Measurements from ENCODE around the gene ADGRF3. TPM values are rescaled to one million over a fixed set of nuclear protein-coding genes. Genes with fewer than 3 reads are reported as not detected.
A peak's percentile ranks its signal among the peaks of the same experiment; 100 is the strongest.
"Not testable (repeated sequence)": the region's sequence is repeated elsewhere in the genome, so short reads cannot be mapped to it uniquely, and the experiment has no call there.

Gene ADGRF3
- total RNA-seq, 1 donor from 2014 or later, result 0.10 TPM

DNA sequence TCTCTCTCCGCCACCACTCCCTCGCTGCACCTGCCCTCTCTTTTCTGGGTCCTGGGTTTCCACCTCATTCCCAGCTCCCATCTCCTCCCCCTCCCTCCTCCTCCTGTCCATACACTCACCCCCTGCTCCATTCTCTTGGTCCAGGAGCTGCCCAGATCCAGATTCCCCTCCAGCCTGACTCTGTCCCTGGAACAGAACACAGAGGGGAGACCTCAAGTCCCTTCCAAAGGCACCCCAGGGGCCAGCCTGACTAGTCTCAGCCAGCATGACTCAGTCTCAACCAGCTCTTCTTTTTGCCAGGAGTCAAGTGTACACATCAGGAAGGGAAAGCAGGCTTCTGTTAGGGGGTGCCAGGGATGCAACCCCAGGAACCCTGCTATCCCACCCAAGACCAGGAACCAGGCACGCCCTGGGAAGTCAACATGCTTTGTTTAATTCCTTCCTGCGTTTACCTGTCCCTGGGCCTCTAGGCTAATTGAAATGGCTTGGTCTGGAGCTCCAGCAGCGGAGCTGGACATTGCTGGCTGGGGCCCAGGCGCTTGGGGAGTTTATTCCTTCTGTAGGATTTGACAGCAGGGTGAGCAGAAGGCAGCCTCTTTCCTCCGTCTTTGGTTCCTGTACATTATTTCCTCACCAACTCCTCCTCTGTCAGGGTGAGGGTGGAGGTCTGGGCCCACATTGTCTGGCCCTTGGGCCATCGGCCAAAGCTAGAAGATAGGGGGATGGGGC is 29.0 kb downstream of the ADGRF3 start:
- no peak for DNase-seq (ENCODE audit: low read depth)

DNA sequence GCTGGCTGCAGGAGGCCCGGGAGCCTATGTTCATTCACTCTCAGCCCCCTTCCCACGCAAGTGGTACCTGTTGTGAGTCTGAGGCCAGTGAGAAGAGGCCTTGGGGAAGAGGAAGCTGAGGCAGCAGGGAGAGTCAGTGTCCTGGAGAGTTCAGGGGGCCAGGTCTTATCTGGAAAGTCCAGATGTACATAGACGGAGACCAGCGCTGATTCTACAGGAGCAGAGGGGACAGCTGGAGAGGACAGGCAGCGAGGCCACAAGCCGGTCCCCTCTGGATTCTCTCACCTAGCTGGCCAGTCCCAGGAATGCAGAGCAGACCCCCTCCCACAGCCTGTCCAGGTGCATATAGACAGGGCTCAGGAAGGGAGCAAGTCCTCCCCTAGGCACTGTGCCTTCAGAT is 29.7 kb downstream of the ADGRF3 start:
- DNase-seq (ENCODE audit: low read depth), result no peak

DNA sequence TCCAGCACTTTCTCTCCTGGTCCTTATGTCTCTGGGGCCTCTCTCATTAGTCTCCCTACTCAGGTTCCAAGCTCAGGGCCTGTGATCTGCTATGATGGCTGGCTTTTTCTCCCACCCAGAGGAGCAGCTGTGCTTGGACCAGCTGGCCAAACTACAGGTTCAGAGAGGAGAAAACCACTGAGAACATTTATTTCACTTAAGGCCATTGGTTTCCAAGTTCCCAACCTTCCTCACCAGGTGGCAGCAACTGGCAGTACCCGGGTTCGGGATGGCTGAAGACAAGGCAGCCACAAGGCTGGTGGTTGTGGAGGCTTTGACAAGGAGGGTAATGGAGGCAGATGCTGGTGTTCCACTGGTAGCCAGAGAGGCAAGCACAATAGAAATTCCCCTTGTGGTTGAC is 30.5 kb downstream of the ADGRF3 start:
- DNase-seq (ENCODE audit: low read depth), result peak; percentile 20

DNA sequence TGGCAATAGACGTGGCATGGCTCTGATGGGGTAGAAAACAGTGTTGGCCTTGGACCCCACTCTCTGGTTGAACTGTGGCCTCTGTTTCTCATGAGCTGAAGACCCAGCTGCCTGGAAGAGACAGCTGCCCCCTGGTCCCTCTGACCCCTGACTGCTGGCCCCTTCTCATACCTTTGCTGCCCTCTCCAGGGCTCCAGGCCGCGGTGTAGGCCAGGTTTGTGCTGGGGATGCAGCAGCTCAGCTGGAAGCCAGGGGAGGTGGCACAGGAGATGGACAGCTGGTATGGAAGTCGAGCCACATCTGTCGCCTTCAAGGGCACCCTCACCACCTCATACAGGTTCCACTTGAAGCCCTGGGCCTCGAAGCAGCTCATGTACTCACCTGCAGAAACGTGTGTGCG is 32.3 kb downstream of the ADGRF3 start:
- no peak for DNase-seq (ENCODE audit: low read depth)

DNA sequence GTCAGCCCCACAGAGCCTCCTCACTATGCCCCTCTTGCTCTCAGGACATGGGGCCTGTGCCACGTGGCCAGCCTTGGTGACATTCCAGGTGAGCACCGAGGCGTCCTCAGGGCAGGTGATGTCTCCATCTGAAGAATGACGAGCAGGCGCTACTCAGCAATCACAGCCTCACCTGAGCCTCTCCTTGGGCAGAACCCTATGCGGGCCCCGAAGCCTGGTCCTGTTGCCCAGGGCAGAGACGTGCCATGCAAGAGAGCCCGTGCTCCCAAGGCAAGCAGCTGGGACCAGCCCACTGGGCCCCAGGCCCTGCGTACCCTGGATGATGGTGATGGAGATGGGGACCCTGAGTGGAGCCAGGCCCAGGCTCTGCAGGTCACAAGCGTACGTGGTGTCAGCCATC is 33.1 kb downstream of the ADGRF3 start:
- no peak for DNase-seq (ENCODE audit: low read depth)

DNA sequence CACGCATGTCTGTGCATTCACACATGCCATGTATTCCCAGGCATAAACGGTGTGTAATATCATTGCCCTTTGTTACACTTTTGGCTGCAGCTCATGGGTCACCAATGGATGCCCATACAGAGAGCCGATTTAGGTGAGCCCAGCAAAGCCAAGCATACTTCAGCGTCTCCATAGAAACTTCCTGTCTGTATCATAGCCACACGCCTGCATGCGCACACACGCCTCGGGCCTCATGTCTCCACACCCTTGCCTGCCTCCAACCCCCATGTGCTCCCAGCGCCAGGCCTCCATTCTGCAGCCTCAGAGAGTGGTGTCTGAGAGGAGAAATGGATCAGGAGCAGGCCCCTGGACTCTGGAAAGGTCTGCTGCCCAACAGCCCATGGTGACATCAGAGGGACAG is 34.1 kb downstream of the ADGRF3 start:
- DNase-seq (ENCODE audit: low read depth), result no peak

DNA sequence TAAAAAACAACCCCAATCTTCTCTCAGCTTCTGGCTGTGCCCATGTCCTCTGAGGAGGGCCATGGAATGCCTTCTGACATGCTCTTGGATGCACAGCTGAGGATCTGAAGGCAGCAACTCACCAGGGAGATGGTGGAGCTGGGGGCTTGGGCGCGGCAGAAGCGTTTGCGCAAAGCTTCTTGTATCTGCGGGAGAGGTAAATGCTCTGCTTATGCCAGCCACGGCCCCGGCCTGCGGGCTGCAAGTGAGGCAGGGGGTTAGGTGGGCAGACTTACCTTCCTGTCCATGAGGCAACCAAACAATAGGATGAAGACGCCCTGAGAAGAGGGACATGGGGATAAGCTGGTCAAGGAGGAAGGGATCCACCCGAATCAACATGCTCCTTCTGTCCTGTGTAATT is 36.7 kb downstream of the ADGRF3 start:
- no peak for DNase-seq (ENCODE audit: low read depth)

DNA sequence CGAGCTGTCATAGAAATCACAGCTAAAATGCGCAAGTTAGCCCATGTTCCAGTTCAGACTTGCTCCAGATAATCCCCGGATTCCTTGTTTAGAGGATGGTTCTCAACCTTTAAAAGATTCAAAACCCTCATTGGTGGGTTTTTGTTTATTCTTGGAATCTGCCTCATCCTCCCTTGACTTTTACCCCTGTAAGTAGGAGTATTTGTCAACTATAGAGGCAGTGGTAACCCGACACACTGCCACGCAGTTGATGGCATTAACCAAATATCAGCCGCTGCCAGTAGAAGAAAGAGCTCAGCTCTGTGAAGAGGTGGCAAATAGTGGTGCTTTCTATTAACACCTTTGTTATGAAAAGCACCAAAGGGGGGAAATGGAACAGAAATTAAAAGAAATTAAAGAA is 41.0 kb downstream of the ADGRF3 start:
- DNase-seq (ENCODE audit: low read depth), result no peak

DNA sequence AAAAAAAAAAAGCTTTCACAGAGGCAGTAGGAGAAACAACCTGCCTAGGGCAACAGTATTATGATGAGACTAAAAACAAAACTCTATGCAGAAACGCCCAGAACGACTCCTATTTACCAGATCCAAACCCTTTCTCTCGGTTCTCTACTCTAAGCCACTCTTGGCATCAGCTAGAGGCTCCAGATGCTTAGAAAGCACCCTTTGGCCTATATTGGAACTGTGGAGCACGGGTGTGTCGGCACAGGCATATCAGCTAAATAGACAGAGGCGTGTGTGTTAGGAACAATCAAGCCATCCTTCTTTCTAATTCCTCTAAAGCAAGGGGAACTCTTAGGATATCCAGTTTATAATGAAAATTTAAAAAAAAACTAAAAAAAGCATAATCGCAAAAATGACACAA is 41.5 kb downstream of the ADGRF3 start:
- not testable (repeated sequence) for DNase-seq (ENCODE audit: low read depth)

DNA sequence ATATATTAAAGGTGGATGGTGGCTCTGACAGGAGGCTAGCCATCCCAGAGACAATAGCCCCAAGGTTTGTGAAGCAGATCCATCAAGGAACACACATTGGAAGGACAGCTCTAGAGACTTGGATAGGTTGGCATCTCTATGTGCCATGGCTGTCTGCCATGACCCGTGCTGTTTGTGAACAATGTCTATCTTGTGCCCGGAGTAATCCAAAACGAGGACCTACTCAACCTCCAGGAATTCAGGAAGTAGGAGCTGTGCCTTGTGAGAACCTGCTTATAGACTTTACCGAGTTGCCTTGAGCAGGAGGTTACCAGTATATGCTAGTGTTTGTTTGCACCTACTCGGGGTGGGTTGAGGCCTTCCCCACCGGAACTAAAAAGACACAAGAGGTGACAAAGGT is 43.7 kb downstream of the ADGRF3 start:
- peak; percentile 23 for DNase-seq (ENCODE audit: low read depth)

DNA sequence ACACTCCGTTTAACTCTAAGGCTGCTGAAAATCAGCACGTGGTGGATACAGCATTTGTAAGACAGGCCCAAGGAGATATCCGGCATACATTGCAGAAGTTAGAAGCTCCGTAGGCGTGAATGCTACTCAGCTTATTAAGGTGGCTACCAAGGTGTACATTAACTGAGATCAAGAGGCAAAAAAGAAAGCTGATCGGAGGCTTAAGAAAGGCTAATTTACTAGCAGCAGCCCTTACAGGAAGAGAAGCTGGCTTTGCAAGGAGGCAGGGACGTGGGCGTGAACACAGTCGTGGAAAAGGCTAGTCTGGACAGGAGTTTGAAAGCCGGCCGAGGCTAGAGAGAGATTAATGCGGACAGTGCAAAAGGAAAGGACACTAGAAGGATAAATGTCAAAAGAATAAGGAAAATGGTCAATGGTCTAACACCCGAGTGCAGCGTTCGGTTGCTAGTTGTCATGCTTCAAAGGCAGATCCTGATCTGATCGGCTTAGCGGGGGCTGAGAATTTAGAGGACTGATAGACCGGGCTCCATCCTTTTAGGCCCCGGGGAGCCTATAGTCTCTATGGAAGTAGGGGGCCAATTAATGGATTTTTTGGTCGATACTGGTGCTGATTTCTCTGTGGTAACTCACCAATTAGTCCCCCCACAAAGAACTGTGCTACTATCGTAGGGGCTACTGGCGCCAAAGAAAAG is 46.2 kb downstream of the ADGRF3 start:
- peak; percentile 45 for DNase-seq (ENCODE audit: low read depth)

DNA sequence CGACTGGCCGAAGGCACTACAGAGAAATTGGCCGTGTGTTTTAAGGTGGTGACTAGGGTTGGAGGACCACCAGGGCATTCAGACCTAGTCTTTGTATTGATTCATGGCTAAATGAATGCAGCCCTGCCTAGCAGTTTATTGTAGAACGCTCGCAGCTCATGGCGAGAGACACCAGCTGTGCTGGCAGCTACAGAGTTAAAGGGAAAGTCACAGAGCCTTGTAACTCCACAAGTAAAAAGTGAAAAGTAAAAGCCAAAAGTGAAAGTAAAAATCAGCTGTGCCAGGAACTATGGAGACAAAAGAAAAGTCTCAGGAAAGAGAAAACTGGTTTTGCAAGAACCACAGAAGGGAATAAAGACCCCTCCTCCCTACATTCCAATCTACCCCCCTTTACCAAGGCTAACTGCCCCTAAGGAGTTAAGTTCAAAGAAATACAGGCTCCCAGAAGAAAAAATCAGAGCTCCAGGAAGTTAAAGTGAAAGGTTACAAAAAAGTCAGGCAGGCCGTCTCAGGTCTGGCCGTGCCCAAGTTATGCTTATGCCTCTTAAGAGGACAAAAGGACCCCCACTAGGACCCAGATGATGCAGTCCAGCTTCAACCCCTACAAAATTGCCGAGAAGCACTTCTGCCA is 47.0 kb downstream of the ADGRF3 start:
- peak; percentile 77 for DNase-seq (ENCODE audit: low read depth)

DNA sequence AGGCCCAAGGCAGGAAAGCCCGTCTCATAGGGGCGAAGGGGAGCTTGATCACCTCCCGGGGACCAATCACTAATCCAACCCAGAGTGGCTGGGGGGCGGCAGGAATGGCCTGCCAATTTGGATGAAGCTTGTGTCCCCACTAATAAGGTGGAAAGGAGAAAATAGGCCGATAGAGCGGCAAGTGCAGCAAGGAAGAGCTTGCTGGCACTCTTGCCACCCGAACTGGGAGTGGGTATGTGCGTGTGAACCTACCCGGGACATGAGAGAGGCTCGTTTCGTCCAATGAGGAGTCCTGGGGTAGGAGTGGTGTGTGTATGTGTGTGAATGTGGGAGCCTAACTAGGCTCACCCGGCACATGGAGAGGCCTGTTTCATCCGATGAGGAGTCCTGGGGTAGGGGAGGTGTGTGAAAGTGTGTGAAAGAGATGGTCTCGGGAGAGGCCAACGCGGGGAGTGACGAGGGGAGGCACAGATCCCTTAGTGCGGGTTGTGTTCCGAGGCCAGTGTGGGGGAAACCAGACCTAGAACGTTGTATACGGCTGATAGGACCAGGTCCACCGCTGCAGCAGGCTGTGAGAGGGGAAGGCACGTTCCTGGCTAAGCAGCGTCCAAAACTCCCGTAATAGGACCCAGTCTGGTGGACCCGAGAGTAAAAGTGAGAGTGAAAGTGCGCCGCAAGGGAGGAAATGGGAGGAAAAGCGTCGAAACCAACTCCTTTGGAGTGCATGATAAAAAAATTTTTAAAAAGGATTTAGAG is 47.8 kb downstream of the ADGRF3 start:
- DNase-seq (ENCODE audit: low read depth), result peak; percentile 59

DNA sequence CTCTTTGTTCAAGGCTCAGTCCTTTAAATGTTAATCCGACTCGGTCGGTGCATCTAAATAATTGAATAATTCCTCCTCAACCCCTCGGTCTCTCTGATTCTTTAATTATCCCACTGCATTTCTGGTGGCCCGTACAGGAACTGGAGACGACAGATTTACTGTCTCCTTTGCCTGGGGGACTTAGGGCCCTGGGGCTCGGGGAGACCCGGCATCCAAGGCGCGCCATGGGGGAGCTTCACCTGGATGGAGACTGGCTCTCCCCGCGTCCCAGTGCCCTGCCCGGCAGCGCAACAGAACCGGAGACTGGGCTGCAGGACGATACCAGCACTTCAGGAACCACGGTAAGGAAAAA is 48.3 kb downstream of the ADGRF3 start:
- no peak for DNase-seq (ENCODE audit: low read depth)

DNA sequence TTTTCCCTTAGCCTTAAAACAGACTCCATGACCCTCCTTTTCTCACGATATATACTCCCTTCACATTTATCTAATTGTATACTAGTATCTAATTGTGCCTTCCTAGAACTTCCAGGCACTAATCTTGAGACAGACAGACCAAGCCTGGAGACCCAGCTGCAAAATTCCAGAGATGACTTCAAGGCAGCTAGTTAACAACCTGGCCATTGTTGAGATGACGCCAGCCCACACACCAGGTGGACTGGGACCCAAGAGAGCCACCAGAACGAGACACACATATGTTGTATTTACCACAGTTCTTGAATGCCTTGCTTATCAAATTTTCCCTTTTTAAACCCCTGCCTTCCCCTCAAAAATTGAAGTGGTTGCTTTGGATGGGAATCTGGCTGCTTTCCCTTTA is 49.5 kb downstream of the ADGRF3 start:
- no peak for DNase-seq (ENCODE audit: low read depth)

DNA sequence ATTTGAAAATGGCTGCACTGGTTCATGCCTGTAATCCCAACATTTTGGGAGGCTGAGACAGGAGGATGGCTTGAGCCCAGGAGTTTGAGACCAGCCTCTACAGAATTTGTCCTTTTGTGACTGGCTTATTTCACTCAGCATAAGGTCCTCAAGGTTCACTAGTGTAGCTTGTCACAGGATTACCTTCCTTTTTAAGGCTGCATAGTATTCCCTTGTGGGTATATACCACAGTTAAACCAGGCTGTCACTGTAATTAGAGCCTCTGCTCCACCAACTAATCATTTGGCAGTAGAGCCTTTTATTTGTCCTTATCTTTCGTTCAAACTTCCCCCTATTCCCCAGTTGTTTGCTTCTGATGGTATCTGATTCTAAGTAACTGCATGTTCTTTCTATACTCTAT is 51.1 kb downstream of the ADGRF3 start:
- DNase-seq (ENCODE audit: low read depth), result no peak

DNA sequence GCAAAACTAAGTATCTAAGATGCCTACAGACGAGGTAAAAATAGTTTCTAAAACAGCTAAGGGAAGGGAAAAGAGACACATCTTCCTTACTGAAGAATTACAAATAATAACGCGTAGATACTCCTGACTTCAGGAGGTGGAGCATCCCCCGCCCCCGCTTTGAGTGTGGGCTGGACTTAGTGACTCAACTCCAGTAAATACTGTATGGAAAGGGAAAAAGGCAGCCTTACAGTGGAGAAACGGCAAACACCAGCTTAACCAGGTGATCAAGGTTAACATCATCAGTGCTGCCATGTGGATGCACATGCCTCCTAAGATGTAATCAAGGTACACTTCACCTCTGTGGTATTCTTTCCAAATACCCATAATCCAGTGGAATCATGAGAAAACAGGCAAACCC is 53.9 kb downstream of the ADGRF3 start:
- peak; percentile 22 for DNase-seq (ENCODE audit: low read depth)

DNA sequence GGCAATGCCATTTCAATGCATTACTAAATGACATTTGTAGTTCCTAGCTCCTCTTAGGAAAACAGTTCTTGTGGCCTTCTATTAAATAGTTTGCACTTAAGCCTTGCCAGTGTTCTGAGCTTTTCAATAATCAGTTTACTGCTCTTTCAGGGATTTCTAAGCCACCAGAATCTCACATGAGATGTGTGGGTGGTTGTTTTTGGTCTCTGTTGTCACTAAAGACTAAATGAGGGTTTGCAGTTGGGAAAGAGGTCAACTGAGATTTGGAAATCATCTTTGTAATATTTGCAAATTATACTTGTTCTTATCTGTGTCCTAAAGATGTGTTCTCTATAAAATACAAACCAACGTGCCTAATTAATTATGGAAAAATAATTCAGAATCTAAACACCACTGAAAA is 56.6 kb downstream of the ADGRF3 start:
- DNase-seq (ENCODE audit: low read depth), result no peak

DNA sequence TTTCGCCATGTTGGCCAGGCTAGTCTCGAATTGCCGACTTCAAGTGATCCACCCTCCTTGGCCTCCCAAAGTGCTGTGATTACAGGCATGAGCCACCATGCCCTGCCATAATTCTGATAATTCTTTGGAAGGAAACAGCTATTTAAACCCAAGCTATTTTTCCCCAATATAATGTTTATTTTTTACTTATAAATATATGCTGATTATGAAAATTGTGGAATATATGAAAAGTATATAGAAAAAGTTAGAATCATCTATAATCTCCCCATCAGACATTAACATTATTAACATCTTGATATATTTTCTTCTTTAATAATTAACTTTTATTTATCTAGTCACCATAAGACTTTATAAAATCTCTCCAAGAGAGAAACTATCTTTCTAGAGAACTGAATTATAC is 60.7 kb downstream of the ADGRF3 start:
- no peak for DNase-seq (ENCODE audit: low read depth)

DNA sequence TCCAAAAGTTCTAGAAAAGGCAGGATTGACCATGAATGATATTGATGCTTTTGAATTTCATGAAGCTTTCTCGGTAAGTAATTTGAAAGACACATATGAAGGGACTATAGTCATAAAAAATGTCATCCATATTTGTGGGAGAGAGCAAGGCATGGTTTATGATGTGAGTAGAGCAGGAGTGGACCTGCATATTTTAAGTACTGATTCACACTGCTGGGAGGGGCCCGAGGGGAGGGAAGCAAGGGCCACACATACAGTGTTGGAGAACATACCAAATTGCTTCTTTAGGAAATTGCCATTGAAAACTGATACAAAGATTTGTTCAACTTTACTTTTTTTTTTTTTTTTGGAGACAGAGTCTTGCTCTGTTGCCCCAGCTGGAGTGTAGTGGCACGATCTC is 62.5 kb downstream of the ADGRF3 start:
- peak; percentile 23 for DNase-seq (ENCODE audit: low read depth)

DNA sequence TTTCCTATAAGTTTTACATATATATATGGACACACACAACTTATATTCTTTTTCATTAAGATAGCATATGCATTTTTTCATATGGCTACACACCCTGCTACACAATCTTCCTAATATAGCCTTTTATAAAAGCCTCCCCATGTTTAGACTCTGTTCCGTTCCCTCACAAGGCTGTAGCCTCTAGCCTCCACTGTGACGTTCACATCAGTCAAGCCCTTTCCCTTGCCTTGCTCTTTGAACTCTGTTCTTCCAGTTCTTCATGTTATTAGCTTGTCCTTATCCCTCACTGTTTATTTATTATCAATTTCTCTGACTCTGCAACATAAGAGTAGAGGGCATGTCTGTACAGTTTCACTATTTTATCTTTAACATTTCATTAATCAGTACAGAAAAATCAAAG is 63.0 kb downstream of the ADGRF3 start:
- DNase-seq (ENCODE audit: low read depth), result no peak

DNA sequence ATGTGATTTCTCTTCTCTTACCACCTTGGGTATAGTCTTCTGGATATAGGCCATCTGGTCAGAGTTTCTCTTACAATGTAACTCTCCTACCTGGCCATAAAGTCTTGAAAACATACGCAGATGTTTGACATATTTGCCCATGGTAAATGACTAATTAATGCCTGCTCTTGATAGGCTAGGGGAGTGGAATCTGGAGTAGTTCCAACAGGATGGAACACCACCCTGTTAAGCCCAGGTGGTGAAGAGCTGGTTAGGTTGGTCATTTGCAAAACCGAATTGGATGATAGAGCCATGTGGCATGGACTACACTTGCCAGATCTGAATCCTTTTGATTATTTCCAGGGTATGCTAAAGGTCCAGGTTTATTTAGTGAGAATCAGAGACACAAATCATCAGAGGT is 65.4 kb downstream of the ADGRF3 start:
- no peak for DNase-seq (ENCODE audit: low read depth)

DNA sequence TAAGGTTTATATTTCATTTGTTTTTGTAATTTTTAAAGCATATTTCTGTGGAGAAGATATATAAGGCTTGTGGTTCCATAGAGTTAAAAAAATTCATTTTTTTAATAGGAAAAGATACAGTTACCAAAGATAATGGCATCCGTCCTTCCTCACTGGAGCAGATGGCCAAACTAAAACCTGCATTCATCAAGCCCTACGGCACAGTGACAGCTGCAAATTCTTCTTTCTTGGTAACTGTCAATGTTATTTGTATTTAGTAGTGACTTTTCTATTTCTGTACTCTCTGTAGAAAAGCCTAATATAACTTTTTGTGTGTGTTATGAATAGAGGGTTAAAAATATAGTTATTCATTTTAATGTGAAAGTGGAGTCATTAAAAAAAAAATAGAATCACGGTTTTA is 66.7 kb downstream of the ADGRF3 start:
- DNase-seq (ENCODE audit: low read depth), result no peak
